ENCODE measurements around the gene FGD5.

The FGD5 gene

GRCh38 chr3:14880447-14881106 lies 61.8 kb downstream of the FGD5 start:
- no peaks in the 10 kb centered on the region for H3F3A ChIP-seq (ENCODE audit: insufficient read depth, low read length)
- no peak overlapping the region for H2AFZ ChIP-seq (ENCODE audit: low read length)
- no peak overlapping the region for H3K27ac ChIP-seq (ENCODE audit: low read depth, low read length, poor library complexity, severe bottlenecking)
- peaks cover 8% of the 10 kb centered on the region; the same call in 1 of the 2 replicates for H3K27me3 ChIP-seq (ENCODE audit: insufficient read depth, low read length)
- no peak overlapping the region for H3K9ac ChIP-seq (ENCODE audit: low read length)
- H3K4me1 ChIP-seq (ENCODE audit: insufficient read depth, low read length, severe bottlenecking): no peaks in the 10 kb centered on the region
- no peak overlapping the region for H3K4me3 ChIP-seq (ENCODE audit: low read depth, low read length, poor library complexity, severe bottlenecking)
- H3K79me2 ChIP-seq (ENCODE audit: insufficient read depth, low read length): no peaks in the 10 kb centered on the region
- no peaks in the 10 kb centered on the region for H3K9me2 ChIP-seq (ENCODE audit: low read depth, low read length)
- no peaks in the 10 kb centered on the region for H4K20me1 ChIP-seq (ENCODE audit: insufficient read depth, low read length)
- no peaks in the 10 kb centered on the region for H3K36me3 ChIP-seq (ENCODE audit: insufficient read depth, low read length)
- TF ChIP-seq EZH2 (IDR thresholded peaks at IDR 0.05; ENCODE audit: borderline replicate concordance, low read length): no peak
- no peak for TF ChIP-seq CTCF (IDR thresholded peaks at IDR 0.05; ENCODE audit: low read length)
- no peaks in the 10 kb centered on the region for H3K9me3 ChIP-seq (ENCODE audit: low read length)
- H3K4me2 ChIP-seq (ENCODE audit: low read length): no peak overlapping the region

- H3K36me3 ChIP-seq (ENCODE audit: insufficient read depth, low read length): no peaks in the 10 kb centered on the region
- no peak overlapping the region for H3K4me2 ChIP-seq (ENCODE audit: low read length)
- H3K4me1 ChIP-seq (ENCODE audit: insufficient read depth, low read length, severe bottlenecking): no peaks in the 10 kb centered on the region
- TF ChIP-seq CTCF (IDR thresholded peaks at IDR 0.05; ENCODE audit: low read length) (no peak), EZH2 (IDR thresholded peaks at IDR 0.05; ENCODE audit: borderline replicate concordance, low read length) (no peak)
- peaks cover 8% of the 10 kb centered on the region for H3K27me3 ChIP-seq (ENCODE audit: insufficient read depth, low read length)
- H3K4me3 ChIP-seq (ENCODE audit: low read depth, low read length, poor library complexity, severe bottlenecking): no peak overlapping the region
- H3K9me2 ChIP-seq (ENCODE audit: low read depth, low read length): no peaks in the 10 kb centered on the region
- H3F3A ChIP-seq (ENCODE audit: insufficient read depth, low read length): no peaks in the 10 kb centered on the region
- no peaks in the 10 kb centered on the region for H3K9me3 ChIP-seq (ENCODE audit: low read length)
- no peaks in the 10 kb centered on the region for H3K79me2 ChIP-seq (ENCODE audit: insufficient read depth, low read length)
- no peaks in the 10 kb centered on the region for H4K20me1 ChIP-seq (ENCODE audit: insufficient read depth, low read length)
- no peak overlapping the region for H3K9ac ChIP-seq (ENCODE audit: low read length)
- no peak overlapping the region for H2AFZ ChIP-seq (ENCODE audit: low read length)
- no peak overlapping the region for H3K27ac ChIP-seq (ENCODE audit: low read depth, low read length, poor library complexity, severe bottlenecking)
These were observed 64.5 kb downstream of the FGD5 start for GRCh38 chr3:14883226-14883625.

DNA sequence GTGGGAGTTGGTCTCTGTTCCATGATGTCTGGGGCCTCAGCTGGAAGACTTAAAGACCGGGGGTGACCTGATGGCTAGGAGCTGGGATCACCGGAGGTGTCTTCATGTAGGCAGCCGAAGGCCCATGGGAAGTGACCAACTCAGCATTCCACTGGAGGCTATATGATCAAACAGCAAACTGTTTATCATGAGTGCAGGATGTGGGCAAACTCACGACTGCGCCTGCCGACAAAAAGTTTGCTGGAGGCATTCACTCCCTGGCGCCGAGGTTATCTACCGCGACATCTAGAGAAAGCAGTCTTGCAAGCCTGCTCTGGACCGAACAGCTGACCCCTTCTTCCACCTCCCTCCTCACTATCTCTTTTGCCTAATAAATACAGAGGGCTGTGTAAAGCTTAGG lies 65.9 kb downstream of the FGD5 start:
- H3K4me3 ChIP-seq (ENCODE audit: low read depth, low read length, poor library complexity, severe bottlenecking): no peak overlapping the region
- no peak overlapping the region for H2AFZ ChIP-seq (ENCODE audit: low read length)
- H3K9ac ChIP-seq (ENCODE audit: low read length): no peak overlapping the region
- H3K36me3 ChIP-seq (ENCODE audit: insufficient read depth, low read length): no peaks in the 10 kb centered on the region
- H3K9me3 ChIP-seq (ENCODE audit: low read length): no peaks in the 10 kb centered on the region
- no peaks in the 10 kb centered on the region for H4K20me1 ChIP-seq (ENCODE audit: insufficient read depth, low read length)
- H3K79me2 ChIP-seq (ENCODE audit: insufficient read depth, low read length): no peaks in the 10 kb centered on the region
- TF ChIP-seq EZH2 (IDR thresholded peaks at IDR 0.05; ENCODE audit: borderline replicate concordance, low read length) (no peak), CTCF (IDR thresholded peaks at IDR 0.05; ENCODE audit: low read length) (no peak)
- H3K4me2 ChIP-seq (ENCODE audit: low read length): no peak overlapping the region
- no peaks in the 10 kb centered on the region for H3F3A ChIP-seq (ENCODE audit: insufficient read depth, low read length)
- no peak overlapping the region for H3K27ac ChIP-seq (ENCODE audit: low read depth, low read length, poor library complexity, severe bottlenecking)
- H3K27me3 ChIP-seq (ENCODE audit: insufficient read depth, low read length): peaks cover 8% of the 10 kb centered on the region
- H3K4me1 ChIP-seq (ENCODE audit: insufficient read depth, low read length, severe bottlenecking): no peaks in the 10 kb centered on the region
- H3K9me2 ChIP-seq (ENCODE audit: low read depth, low read length): no peaks in the 10 kb centered on the region
